Panc1 (cell line): ENCODE results near the gene MIPEP. TPM values are rescaled to one million over a fixed set of nuclear protein-coding genes. Genes with fewer than 3 reads are reported as not detected.

Experiments
- ATAC-seq: fragments of 200-7000 bp; cut with Tn5 transposase; 2 replicates; pipeline ENCODE4 v1.9.1; 2020; ENCODE audit warnings: mild to moderate bottlenecking, moderate library complexity
- BruUV-seq: library from RNA; stranded (reverse); fragments of 400-500 nt; replicated peaks from 2 replicates; lab custom pipeline; 2021; lab: Mats Ljungman, UMichigan
- CTCF ChIA-PET: fragments of 300-600 bp; sonication (Branson Sonifier 250); formaldehyde crosslinking; loops from one replicate; lab custom pipeline; 2022; ENCODE audit warnings: antibody characterized with exemption; lab: Charles Lee
- POLR2A ChIA-PET: fragments of 300-600 bp; sonication (Branson Sonifier 250); formaldehyde crosslinking; loops from one replicate; lab custom pipeline; 2022; ENCODE audit warnings: antibody characterized with exemption; lab: Charles Lee
- DNase-seq: peaks from one replicate; pipeline ENCODE4 v3.0.0-alpha.2; 2010; ENCODE audit warnings: low read depth, low spot score
- H3K27ac ChIP-seq: 2 replicates; pipeline ENCODE4 v1.5.1; 2011; ENCODE audit warnings: mild to moderate bottlenecking, low read length, inconsistent platforms
- H3K27me3 ChIP-seq: fragments of 200-500 bp; sonication (Bioruptor generic); 2 replicates; pipeline ENCODE4 v1.6.0; 2014; ENCODE audit warnings: low read length, inconsistent platforms; ENCODE audit not compliant: control insufficient read depth, insufficient read depth
- H3K36me3 ChIP-seq: fragments of 200-500 bp; sonication (Bioruptor generic); 2 replicates; pipeline ENCODE4 v1.5.1; 2014; ENCODE audit warnings: inconsistent platforms, mild to moderate bottlenecking, low read length, moderate library complexity; ENCODE audit not compliant: control insufficient read depth, insufficient read depth
- H3K4me1 ChIP-seq: 2 replicates; pipeline ENCODE4 v1.5.1; 2011; ENCODE audit warnings: inconsistent platforms, mild to moderate bottlenecking, low read length, moderate library complexity; ENCODE audit not compliant: control insufficient read depth, insufficient read depth
- H3K4me3 ChIP-seq, 2 experiments: 2 replicates each; pipeline ENCODE4 v1.5.1; 2011 to 2012; ENCODE audit warnings: low read depth in 2 of 2, low read length in 2 of 2, mild to moderate bottlenecking in 2 of 2, inconsistent platforms in 1 of 2, moderate library complexity in 1 of 2
- H3K9me3 ChIP-seq: fragments of 200-500 bp; sonication (Bioruptor generic); 2 replicates; pipeline ENCODE4 v1.5.1; 2014; ENCODE audit warnings: low read depth, mild to moderate bottlenecking, inconsistent platforms, low read length, moderate library complexity; ENCODE audit not compliant: control insufficient read depth, insufficient read depth
- CTCF ChIP-seq: fragments of 450-650 bp; IDR thresholded peaks from 2 replicates; pipeline ENCODE4 v1.5.1; 2017; ENCODE audit warnings: mild to moderate bottlenecking
- POLR2AphosphoS5 ChIP-seq: IDR thresholded peaks from 2 replicates; pipeline ENCODE4 v1.6.1; 2012; ENCODE audit warnings: mild to moderate bottlenecking, low read depth, low read length, moderate library complexity
- REST ChIP-seq, 2 experiments: IDR thresholded peaks; 2 replicates each; pipeline ENCODE4 v1.6.1; 2011 to 2012; ENCODE audit warnings: low read depth in 2 of 2, control low read depth in 1 of 2, low read length in 1 of 2, mild to moderate bottlenecking in 1 of 2, moderate library complexity in 1 of 2; ENCODE audit not compliant: insufficient read depth in 1 of 2
- SIN3A ChIP-seq: IDR thresholded peaks from 2 replicates; pipeline ENCODE4 v1.6.1; 2012; ENCODE audit warnings: low read depth, mild to moderate bottlenecking, low read length, moderate library complexity, borderline replicate concordance; ENCODE audit not compliant: insufficient read depth
- TCF7L2 ChIP-seq: IDR thresholded peaks from 2 replicates; pipeline ENCODE4 v1.6.1; 2011; ENCODE audit warnings: mild to moderate bottlenecking, low read depth, low read length, inconsistent platforms
- in situ Hi-C: cut with HindIII; loops from 2 replicates; pipeline ENCODE4 v1.10.0; 2016; ENCODE audit warnings: low sequenced_read_pairs, low pct_unique_long_range_greater_than_20kb
- intact Hi-C: fragments of 100-400 bp; cut with micrococcal nuclease; formaldehyde crosslinking; loops from one replicate; pipeline ENCODE4 v1.10.0; 2022; ENCODE audit not compliant: unreplicated experiment
- total RNA-seq: library from RNA; stranded (reverse); gene quantifications from one replicate; pipeline ENCODE4 v1.2.1, GENCODE V29; 2021; ENCODE audit not compliant: unreplicated experiment

The MIPEP gene
- total RNA-seq, 1 experiment from 2014 or later = 13.8 TPM

GRCh38 chr13:23805122-23805521, 84.1 kb downstream of the MIPEP start:
- CTCF ChIA-PET = no interaction called here

GRCh38 chr13:23804166-23804565, 85.0 kb downstream of the MIPEP start:
- DNase-seq (no peak), ATAC-seq (no peak)
- POLR2A ChIA-PET = no interaction called here
- intact Hi-C loops (no loop called here), in situ Hi-C loops (no loop called here)
- no peak for TF ChIP-seq REST (IDR thresholded peaks at IDR 0.05; ENCODE audit: insufficient read depth in 1 of 2, low read depth in 2 of 2, low read length in 1 of 2)
- no peaks in the 10 kb centered on the region for H3K9me3 ChIP-seq
- H3K27me3 ChIP-seq = no peaks in the 10 kb centered on the region
- no peak overlapping the region for H3K4me3 ChIP-seq
- no peak overlapping the region for H3K27ac ChIP-seq
- no peaks in the 10 kb centered on the region for H3K4me1 ChIP-seq
- CTCF ChIA-PET = no interaction called here
- H3K36me3 ChIP-seq = no peaks in the 10 kb centered on the region
- BruUV-seq = no TSS peak

More at GRCh38 chr13:23805122-23805521, 84.1 kb downstream of the MIPEP start:
- ATAC-seq (no peak), DNase-seq (no peak)
- no peaks in the 10 kb centered on the region for H3K4me1 ChIP-seq
- no peak overlapping the region for H3K27ac ChIP-seq
- no peaks in the 10 kb centered on the region for H3K9me3 ChIP-seq
- POLR2A ChIA-PET = no interaction called here
- in situ Hi-C loops = no loop called here
- H3K4me3 ChIP-seq = no peak overlapping the region
- TF ChIP-seq TCF7L2 (no peak), POLR2AphosphoS5 (no peak), CTCF (no peak), REST (IDR thresholded peaks at IDR 0.05; ENCODE audit: insufficient read depth in 1 of 2, low read depth in 2 of 2, low read length in 1 of 2) (no peak), SIN3A (no peak)
- intact Hi-C loops = no loop called here
- no TSS peak for BruUV-seq
- no peaks in the 10 kb centered on the region for H3K36me3 ChIP-seq
- no peaks in the 10 kb centered on the region for H3K27me3 ChIP-seq
